ENCODE data around the gene SNTB2. TPM values are rescaled to one million over a fixed set of nuclear protein-coding genes. Genes with fewer than 3 reads are reported as not detected.
A peak's percentile ranks its signal among the peaks of the same experiment; 100 is the strongest.
"Not testable (repeated sequence)": the region's sequence is repeated elsewhere in the genome, so short reads cannot be mapped to it uniquely, and the experiment has no call there.

SNTB2 gene
- total RNA-seq, 1 donor from 2014 or later: 36.1 TPM

DNA sequence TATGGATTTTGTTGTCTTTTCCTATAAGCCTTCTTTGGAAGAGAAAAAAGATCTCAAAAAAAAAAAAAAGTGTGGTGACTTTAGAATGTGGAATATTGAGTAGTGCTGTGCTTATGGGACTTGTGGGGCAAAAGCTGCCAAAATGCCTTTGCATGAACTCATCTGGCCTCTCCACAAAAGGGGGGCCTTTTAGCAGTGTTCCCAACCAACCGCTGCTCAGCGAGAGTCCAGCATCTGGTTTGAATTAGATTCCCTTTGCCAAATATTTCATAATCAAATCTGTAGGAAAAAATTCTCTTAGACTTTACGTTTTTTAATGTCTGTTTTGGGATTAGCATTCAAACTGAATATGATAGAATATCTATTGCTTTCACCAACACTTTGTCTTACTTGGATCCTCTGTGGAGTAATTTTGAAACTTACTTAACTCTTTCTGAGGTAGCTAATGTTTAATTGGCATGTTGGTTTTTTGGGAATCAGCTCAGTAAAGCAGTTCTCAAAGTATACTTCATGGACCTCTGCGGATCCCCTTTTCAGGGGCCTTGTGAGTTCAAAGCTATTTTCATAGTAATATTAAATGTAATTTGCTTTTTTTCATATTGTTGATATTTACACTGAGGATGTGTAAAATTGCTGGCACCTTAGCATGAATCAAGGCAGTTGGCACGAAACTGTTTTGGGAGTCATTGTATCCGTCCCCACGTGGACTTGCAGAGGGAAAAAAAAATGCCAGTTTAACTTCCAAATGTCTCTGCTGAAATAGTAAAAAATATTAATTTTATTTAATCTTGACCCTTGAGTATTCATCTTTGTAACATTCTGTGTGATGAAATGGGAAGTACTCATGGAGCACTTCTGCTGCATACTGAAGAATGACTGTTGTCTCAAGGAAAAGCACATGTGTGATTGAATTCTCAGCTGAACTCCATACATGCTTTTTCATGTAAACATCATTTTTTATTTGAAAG, 89.5 kb downstream of the SNTB2 start:
- TF ChIP-seq, protein P1, sequence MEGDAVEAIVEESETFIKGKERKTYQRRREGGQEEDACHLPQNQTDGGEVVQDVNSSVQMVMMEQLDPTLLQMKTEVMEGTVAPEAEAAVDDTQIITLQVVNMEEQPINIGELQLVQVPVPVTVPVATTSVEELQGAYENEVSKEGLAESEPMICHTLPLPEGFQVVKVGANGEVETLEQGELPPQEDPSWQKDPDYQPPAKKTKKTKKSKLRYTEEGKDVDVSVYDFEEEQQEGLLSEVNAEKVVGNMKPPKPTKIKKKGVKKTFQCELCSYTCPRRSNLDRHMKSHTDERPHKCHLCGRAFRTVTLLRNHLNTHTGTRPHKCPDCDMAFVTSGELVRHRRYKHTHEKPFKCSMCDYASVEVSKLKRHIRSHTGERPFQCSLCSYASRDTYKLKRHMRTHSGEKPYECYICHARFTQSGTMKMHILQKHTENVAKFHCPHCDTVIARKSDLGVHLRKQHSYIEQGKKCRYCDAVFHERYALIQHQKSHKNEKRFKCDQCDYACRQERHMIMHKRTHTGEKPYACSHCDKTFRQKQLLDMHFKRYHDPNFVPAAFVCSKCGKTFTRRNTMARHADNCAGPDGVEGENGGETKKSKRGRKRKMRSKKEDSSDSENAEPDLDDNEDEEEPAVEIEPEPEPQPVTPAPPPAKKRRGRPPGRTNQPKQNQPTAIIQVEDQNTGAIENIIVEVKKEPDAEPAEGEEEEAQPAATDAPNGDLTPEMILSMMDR (IDR thresholded peaks at IDR 0.05): no peak
- no peak for DNase-seq
- peak overlapping the region; percentile 3 for H3K27ac ChIP-seq

DNA sequence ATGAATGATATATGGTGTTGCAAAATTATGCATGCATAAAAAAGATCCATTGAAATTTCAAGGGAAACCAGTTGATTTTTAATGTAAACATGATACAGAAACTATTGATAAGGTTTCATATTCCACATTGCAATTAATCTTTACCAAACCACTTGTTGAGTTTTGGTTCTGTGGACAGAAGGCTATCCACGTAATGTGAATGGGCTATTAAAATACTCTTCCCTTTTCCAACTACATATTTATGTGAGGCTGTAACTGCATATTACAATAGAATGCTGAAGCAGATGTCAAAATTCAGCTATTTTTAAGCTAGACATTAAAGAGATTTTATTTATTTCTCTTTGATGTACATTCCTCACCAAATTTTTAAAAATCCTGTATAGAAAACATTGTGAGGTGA, 90.4 kb downstream of the SNTB2 start:
- H3K27me3 ChIP-seq (ENCODE audit: low read depth): no peaks in the 10 kb centered on the region
- peaks cover 6% of the 10 kb centered on the region for H3K36me3 ChIP-seq
- no peak overlapping the region for H3K4me3 ChIP-seq
- intact Hi-C loops (cut with DNase I): no loop called here
- ATAC-seq: no peak
- peaks cover 12% of the 10 kb centered on the region for H3K4me1 ChIP-seq
- H3K9me3 ChIP-seq: no peaks in the 10 kb centered on the region
- H3K27ac ChIP-seq: no peak overlapping the region
- TF ChIP-seq, protein P1 (IDR thresholded peaks at IDR 0.05): no peak
- DNase-seq: no peak

More for the DNA sequence above, 89.5 kb downstream of the SNTB2 start:
- Histone ChIP-seq H3K9me3 (no peaks in the 10 kb centered on the region), H3K27me3 (ENCODE audit: low read depth) (no peaks in the 10 kb centered on the region), H3K4me1 (peaks cover 12% of the 10 kb centered on the region), H3K4me3 (no peak overlapping the region), H3K36me3 (peaks cover 6% of the 10 kb centered on the region)
- intact Hi-C loops (cut with DNase I): no loop called here
- peak; percentile 38 to 70 for ATAC-seq

DNA sequence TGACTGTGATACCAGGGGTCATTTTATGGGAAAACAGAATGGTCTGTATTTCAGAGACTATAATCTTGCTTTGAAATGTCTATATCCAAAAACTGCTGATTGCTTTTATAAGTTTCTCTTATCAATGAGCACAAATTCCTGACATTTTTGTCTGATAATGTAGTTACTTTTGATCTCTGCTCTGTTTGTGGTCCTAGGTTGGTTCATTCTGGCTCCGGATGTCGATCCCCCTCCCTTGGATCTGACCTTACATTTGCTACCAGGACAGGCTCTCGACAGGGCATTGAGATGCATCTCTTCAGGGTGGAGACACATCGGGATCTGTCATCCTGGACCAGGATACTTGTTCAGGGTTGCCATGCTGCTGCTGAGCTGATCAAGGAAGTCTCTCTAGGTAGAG, 96.9 kb downstream of the SNTB2 start:
- Histone ChIP-seq H3K9me3 (no peaks in the 10 kb centered on the region), H3K36me3 (peaks cover 25% of the 10 kb centered on the region), H3K4me3 (no peak overlapping the region), H3K27ac (no peak overlapping the region), H3K27me3 (ENCODE audit: low read depth) (no peaks in the 10 kb centered on the region), H3K4me1 (peaks cover 14% of the 10 kb centered on the region)
- TF ChIP-seq, protein P1 (IDR thresholded peaks at IDR 0.05): no peak
- DNase-seq: no peak
- ATAC-seq: no peak
- intact Hi-C loops (cut with DNase I): no loop called here

DNA sequence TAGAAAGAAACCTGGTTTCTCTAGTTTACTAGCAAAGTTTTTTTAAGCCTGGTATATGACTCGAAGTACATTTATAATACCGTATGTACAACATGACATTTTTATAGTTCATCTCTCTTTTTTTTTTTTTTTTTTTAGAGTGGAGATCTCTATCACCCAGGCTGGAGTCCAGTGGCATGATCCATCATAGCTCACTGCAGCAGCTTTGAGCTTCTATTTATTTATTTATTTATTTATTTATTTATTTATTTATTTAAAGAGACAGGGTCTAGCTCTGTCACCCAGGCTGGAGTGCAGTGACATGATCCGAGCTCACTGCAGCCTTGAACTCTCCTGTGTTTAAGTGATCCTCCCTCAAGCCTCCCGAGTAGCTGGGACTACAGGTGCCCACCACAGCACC, 98.3 kb downstream of the SNTB2 start:
- peaks cover 14% of the 10 kb centered on the region for H3K4me1 ChIP-seq
- H3K4me3 ChIP-seq: no peak overlapping the region
- ATAC-seq (no peak), DNase-seq (no peak)
- TF ChIP-seq, protein P1 (IDR thresholded peaks at IDR 0.05): no peak
- no peak overlapping the region for H3K27ac ChIP-seq
- H3K9me3 ChIP-seq: no peaks in the 10 kb centered on the region
- intact Hi-C loops (cut with DNase I): loop anchor here (5.0 kb wide), 1 partner anchor 133 kb away; no protein-coding TSS in a partner anchor
- no peaks in the 10 kb centered on the region for H3K27me3 ChIP-seq (ENCODE audit: low read depth)
- H3K36me3 ChIP-seq: peaks cover 25% of the 10 kb centered on the region

- intact Hi-C loops (cut with DNase I): loop anchor here (5.0 kb wide), 1 partner anchor 135 kb away; no protein-coding TSS in a partner anchor
- H3K4me1 ChIP-seq: peaks cover 14% of the 10 kb centered on the region
- H3K27me3 ChIP-seq (ENCODE audit: low read depth): no peaks in the 10 kb centered on the region
- TF ChIP-seq, protein P1 (IDR thresholded peaks at IDR 0.05): peak; percentile 59
- peak overlapping the region; percentile 61 for H3K27ac ChIP-seq
- peak; percentile 63 to 75 for ATAC-seq
- H3K36me3 ChIP-seq: peaks cover 30% of the 10 kb centered on the region
- H3K4me3 ChIP-seq: no peak overlapping the region
- DNase-seq: peak; percentile 76
- no peaks in the 10 kb centered on the region for H3K9me3 ChIP-seq
Observed at GRCh38 chr16:69286941-69287713, 100.2 kb downstream of the SNTB2 start.

- H3K4me1 ChIP-seq: peaks cover 10% of the 10 kb centered on the region
- peak; percentile 74 to 83 for ATAC-seq
- H3K27ac ChIP-seq; H3K4me3 ChIP-seq; DNase-seq; H3K27me3 ChIP-seq (ENCODE audit: low read depth); H3K9me3 ChIP-seq; H3K36me3 ChIP-seq; intact Hi-C loops (cut with DNase I): not testable (repeated sequence)
Observed at GRCh38 chr16:69291657-69292056, 104.7 kb downstream of the SNTB2 start.

Data from lower lobe of right lung (tissue), 2 donors.